DND-41 (cell line): ENCODE measurements around the gene SUV39H2.

Source experiments
- ATAC-seq: fragments of 200-7000 bp; cut with Tn5 transposase; 3 replicates; pipeline ENCODE4 v1.9.1; 2021; ENCODE audit warnings: low read depth; ENCODE audit not compliant: insufficient read depth
- DNase-seq: peaks from one replicate; pipeline ENCODE4 v3.0.0-alpha.2; 2020
- H2AFZ ChIP-seq: 2 replicates; pipeline ENCODE4 v1.6.0; 2012; ENCODE audit warnings: low read depth, low read length
- H3K27ac ChIP-seq: 2 replicates; pipeline ENCODE4 v1.5.1; 2012; ENCODE audit warnings: low read length, inconsistent platforms
- H3K27me3 ChIP-seq: fragments of 200-600 bp; sonication (generic); 2 replicates; pipeline ENCODE4 v1.6.0; 2012; ENCODE audit warnings: low read length, mild to moderate bottlenecking, inconsistent platforms; ENCODE audit not compliant: insufficient read depth, poor library complexity
- H3K36me3 ChIP-seq: 2 replicates; pipeline ENCODE4 v1.5.1; 2012; ENCODE audit warnings: low read length, inconsistent platforms; ENCODE audit not compliant: insufficient read depth
- H3K4me1 ChIP-seq: 2 replicates; pipeline ENCODE4 v1.5.1; 2012; ENCODE audit warnings: mild to moderate bottlenecking, low read length; ENCODE audit not compliant: insufficient read depth
- H3K4me2 ChIP-seq: 2 replicates; pipeline ENCODE4 v1.6.0; 2012; ENCODE audit warnings: mild to moderate bottlenecking, moderate library complexity, low read length, inconsistent platforms; ENCODE audit not compliant: insufficient read depth
- H3K4me3 ChIP-seq, 2 experiments: fragments of 200-600 bp in 1 of 2; shearing (Covaris generic) in 1 of 2; 2 replicates each; pipeline ENCODE4 v1.5.1; 2012 to 2016; ENCODE audit warnings: inconsistent platforms in 2 of 2, low read length in 2 of 2, mild to moderate bottlenecking in 2 of 2, low read depth in 1 of 2, moderate library complexity in 1 of 2
- H3K79me2 ChIP-seq: 2 replicates; pipeline ENCODE4 v1.6.0; 2012; ENCODE audit warnings: low read length, inconsistent platforms; ENCODE audit not compliant: insufficient read depth
- H3K9ac ChIP-seq: 2 replicates; pipeline ENCODE4 v1.6.0; 2012; ENCODE audit warnings: low read depth, mild to moderate bottlenecking, inconsistent platforms, low read length, moderate library complexity
- H3K9me3 ChIP-seq: 2 replicates; pipeline ENCODE4 v1.5.1; 2012; ENCODE audit warnings: low read length, moderate library complexity, mild to moderate bottlenecking, inconsistent platforms; ENCODE audit not compliant: insufficient read depth, severe bottlenecking
- H4K20me1 ChIP-seq: 2 replicates; pipeline ENCODE4 v1.6.0; 2012; ENCODE audit warnings: low read length; ENCODE audit not compliant: insufficient read depth
- EZH2 ChIP-seq: IDR thresholded peaks from 3 replicates; pipeline ENCODE4 v1.6.1; 2012; ENCODE audit warnings: borderline replicate concordance, low read depth, mild to moderate bottlenecking, moderate library complexity, low read length, inconsistent platforms; ENCODE audit not compliant: severe bottlenecking
- TF ChIP-seq, protein P1 (sequence below): IDR thresholded peaks from 2 replicates; pipeline ENCODE4 v1.5.1; 2012; ENCODE audit warnings: borderline replicate concordance, low read length, moderate library complexity, mild to moderate bottlenecking; ENCODE audit not compliant: poor library complexity, severe bottlenecking; ENCODE audit errors: extremely low read depth

SUV39H2 gene

DNA sequence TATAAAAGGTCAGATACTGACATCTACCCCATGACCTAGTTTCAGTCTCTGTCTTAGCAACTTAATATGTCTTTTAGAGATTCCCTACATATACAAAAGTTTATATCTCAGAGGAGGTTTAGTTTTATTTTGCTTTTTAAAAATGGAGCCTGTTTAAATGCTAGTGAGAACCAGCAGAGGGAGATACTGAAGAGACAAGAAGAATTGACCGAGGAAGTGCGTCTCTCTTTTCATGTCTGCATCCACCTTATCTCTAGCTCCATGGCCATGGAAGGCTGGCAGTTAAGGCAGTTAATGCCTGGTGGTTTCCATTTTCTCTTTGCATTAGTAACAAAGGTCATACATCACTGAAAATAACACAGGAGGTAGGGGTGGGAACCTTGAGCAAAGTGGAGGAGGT is 10.7 kb downstream of the SUV39H2 start:
- peaks cover 39% of the 10 kb centered on the region for H3K36me3 ChIP-seq
- no peak overlapping the region for H2AFZ ChIP-seq
- peaks cover 95% of the 10 kb centered on the region for H3K79me2 ChIP-seq
- DNase-seq, result no peak
- no peak overlapping the region for H3K4me3 ChIP-seq
- 0 out of 3 replicates have a peak, but pooled peaks have one; percentile 31 for ATAC-seq
- peaks cover 83% of the 10 kb centered on the region for H4K20me1 ChIP-seq
- peaks cover 4% of the 10 kb centered on the region; the same call in 1 of the 2 replicates for H3K4me1 ChIP-seq
- no peak overlapping the region for H3K9ac ChIP-seq
- no peak for TF ChIP-seq EZH2
- TF ChIP-seq, protein P1, sequence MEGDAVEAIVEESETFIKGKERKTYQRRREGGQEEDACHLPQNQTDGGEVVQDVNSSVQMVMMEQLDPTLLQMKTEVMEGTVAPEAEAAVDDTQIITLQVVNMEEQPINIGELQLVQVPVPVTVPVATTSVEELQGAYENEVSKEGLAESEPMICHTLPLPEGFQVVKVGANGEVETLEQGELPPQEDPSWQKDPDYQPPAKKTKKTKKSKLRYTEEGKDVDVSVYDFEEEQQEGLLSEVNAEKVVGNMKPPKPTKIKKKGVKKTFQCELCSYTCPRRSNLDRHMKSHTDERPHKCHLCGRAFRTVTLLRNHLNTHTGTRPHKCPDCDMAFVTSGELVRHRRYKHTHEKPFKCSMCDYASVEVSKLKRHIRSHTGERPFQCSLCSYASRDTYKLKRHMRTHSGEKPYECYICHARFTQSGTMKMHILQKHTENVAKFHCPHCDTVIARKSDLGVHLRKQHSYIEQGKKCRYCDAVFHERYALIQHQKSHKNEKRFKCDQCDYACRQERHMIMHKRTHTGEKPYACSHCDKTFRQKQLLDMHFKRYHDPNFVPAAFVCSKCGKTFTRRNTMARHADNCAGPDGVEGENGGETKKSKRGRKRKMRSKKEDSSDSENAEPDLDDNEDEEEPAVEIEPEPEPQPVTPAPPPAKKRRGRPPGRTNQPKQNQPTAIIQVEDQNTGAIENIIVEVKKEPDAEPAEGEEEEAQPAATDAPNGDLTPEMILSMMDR, result peak; percentile 41
- H3K4me2 ChIP-seq, result no peak overlapping the region
- no peak overlapping the region for H3K27ac ChIP-seq
- H3K27me3 ChIP-seq, result no peaks in the 10 kb centered on the region
- no peaks in the 10 kb centered on the region for H3K9me3 ChIP-seq

DNA sequence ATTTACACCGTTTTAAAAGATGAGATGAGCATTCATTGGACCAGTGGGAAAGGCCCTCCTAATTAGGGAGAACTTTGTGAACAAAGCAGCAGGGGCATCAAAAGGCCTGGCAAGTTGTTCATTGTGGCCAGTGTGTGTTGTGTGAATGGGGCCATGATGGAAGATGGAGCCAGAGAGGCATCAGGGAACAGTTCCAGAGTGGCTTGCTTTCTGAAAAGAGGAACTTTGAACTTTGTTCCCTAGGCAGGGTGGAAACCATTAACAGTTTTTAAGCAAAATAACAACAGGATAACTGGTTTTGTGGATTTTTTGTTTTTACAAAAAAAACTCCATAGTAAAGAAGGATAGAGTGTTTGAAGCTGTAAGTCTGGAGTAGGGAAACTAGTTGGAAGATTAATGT is 12.5 kb downstream of the SUV39H2 start:
- Histone ChIP-seq H3K79me2 (peaks cover 94% of the 10 kb centered on the region), H3K4me1 (no peaks in the 10 kb centered on the region; the same call in 1 of the 2 replicates), H3K9me3 (no peaks in the 10 kb centered on the region), H3K27me3 (no peaks in the 10 kb centered on the region), H3K4me2 (no peak overlapping the region), H4K20me1 (peaks cover 73% of the 10 kb centered on the region), H3K4me3 (no peak overlapping the region), H3K27ac (no peak overlapping the region), H2AFZ (no peak overlapping the region), H3K9ac (no peak overlapping the region), H3K36me3 (peaks cover 28% of the 10 kb centered on the region)
- no peak for DNase-seq
- TF ChIP-seq, protein P1, result no peak
- no peak for TF ChIP-seq EZH2
- no peak for ATAC-seq

DNA sequence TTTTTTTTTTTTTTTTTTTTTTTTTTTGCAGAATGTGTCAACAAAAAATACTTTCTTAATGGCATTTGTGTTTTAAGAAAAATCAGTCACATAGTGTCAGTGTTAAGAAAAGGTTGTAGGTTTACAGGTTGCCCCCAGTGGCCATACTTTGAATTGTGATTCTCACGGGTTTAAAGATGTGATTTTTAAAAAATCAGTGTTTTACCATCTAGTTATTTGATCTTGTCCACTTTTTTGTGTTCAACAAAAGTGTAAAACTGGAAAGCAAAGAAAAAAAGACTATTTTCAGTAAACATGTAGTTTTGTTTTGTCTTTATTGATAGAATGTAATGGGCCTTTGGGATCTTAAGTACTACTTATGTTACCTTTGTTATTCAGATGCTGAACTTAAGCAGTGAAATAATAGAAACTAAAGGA is 25.7 kb downstream of the SUV39H2 start:
- Histone ChIP-seq H3K4me3 (no peak overlapping the region), H3K27ac (no peak overlapping the region), H3K4me1 (no peaks in the 10 kb centered on the region), H4K20me1 (peaks cover 2% of the 10 kb centered on the region; the same call in 1 of the 2 replicates), H3K27me3 (no peaks in the 10 kb centered on the region), H3K9me3 (peaks cover 8% of the 10 kb centered on the region), H3K4me2 (no peak overlapping the region), H3K9ac (no peak overlapping the region), H2AFZ (no peak overlapping the region), H3K79me2 (peaks cover 12% of the 10 kb centered on the region; the same call in 1 of the 2 replicates), H3K36me3 (peaks cover 93% of the 10 kb centered on the region)
- peak; percentile 73; the same call in 2 of the 3 replicates for ATAC-seq
- DNase-seq, result no peak
- TF ChIP-seq EZH2, result no peak
- TF ChIP-seq, protein P1, result peak; percentile 64
